ENCODE results near the gene ATP7B.

The ATP7B gene

GRCh38 chr13:51937320-51938290, 73.6 kb downstream of the ATP7B start:
- H3K27me3 ChIP-seq (ENCODE audit: insufficient read depth, poor library complexity, severe bottlenecking), result peaks cover 10% of the 10 kb centered on the region
- no peak for DNase-seq (ENCODE audit: low read depth in 1 of 2, low spot score in 1 of 2)
- no peak for TF ChIP-seq SPI1 (IDR thresholded peaks at IDR 0.05; ENCODE audit: borderline replicate concordance, low read depth)
- no peak for TF ChIP-seq CTCF (IDR thresholded peaks at IDR 0.05; ENCODE audit: insufficient read depth, low read length)
- TF ChIP-seq GABPA (IDR thresholded peaks at IDR 0.05; ENCODE audit: low read depth), result no peak
- no peak for TF ChIP-seq REST (IDR thresholded peaks at IDR 0.05; ENCODE audit: insufficient replicate concordance, low read depth)
- no peak for TF ChIP-seq POLR2AphosphoS5 (IDR thresholded peaks at IDR 0.05; ENCODE audit: low read depth)
- H3K27ac ChIP-seq (replicated peaks), result no peak overlapping the region
- H3K4me3 ChIP-seq (replicated peaks; ENCODE audit: insufficient read depth, low read length), result no peak overlapping the region

- peaks cover 4% of the 10 kb centered on the region for H3K27me3 ChIP-seq (ENCODE audit: insufficient read depth, poor library complexity, severe bottlenecking)
- TF ChIP-seq CTCF (IDR thresholded peaks at IDR 0.05; ENCODE audit: insufficient read depth, low read length) (no peak), SPI1 (IDR thresholded peaks at IDR 0.05; ENCODE audit: borderline replicate concordance, low read depth) (no peak), REST (IDR thresholded peaks at IDR 0.05; ENCODE audit: insufficient replicate concordance, low read depth) (no peak), GABPA (IDR thresholded peaks at IDR 0.05; ENCODE audit: low read depth) (no peak), POLR2AphosphoS5 (IDR thresholded peaks at IDR 0.05; ENCODE audit: low read depth) (no peak)
- DNase-seq (ENCODE audit: low read depth in 1 of 2, low spot score in 1 of 2), result peak in 1 of 2 experiments; percentile 16
- H3K27ac ChIP-seq (replicated peaks), result no peak overlapping the region
- no peak overlapping the region for H3K4me3 ChIP-seq (replicated peaks; ENCODE audit: insufficient read depth, low read length)
These were observed 75.7 kb downstream of the ATP7B start for GRCh38 chr13:51935326-51936171.

GRCh38 chr13:51934461-51935087, 76.7 kb downstream of the ATP7B start:
- Histone ChIP-seq H3K4me3 (replicated peaks; ENCODE audit: insufficient read depth, low read length) (no peak overlapping the region), H3K27me3 (ENCODE audit: insufficient read depth, poor library complexity, severe bottlenecking) (peaks cover 4% of the 10 kb centered on the region), H3K27ac (replicated peaks) (no peak overlapping the region)
- no peak for DNase-seq (ENCODE audit: low read depth in 1 of 2, low spot score in 1 of 2)
- TF ChIP-seq CTCF (IDR thresholded peaks at IDR 0.05; ENCODE audit: insufficient read depth, low read length) (no peak), REST (IDR thresholded peaks at IDR 0.05; ENCODE audit: insufficient replicate concordance, low read depth) (no peak), GABPA (IDR thresholded peaks at IDR 0.05; ENCODE audit: low read depth) (no peak)
